GM18511 (cell line): ENCODE data around the gene GARIN1A.
"Not testable (repeated sequence)": the region's sequence is repeated elsewhere in the genome, so short reads cannot be mapped to it uniquely, and the experiment has no call there.

Source experiments
- ATAC-seq: cut with Tn5 transposase; IDR thresholded peaks from one replicate; pipeline ENCODE4 v1.9.1; 2021; ENCODE audit warnings: mild to moderate bottlenecking, moderate library complexity; ENCODE audit not compliant: unreplicated experiment

GARIN1A gene

DNA sequence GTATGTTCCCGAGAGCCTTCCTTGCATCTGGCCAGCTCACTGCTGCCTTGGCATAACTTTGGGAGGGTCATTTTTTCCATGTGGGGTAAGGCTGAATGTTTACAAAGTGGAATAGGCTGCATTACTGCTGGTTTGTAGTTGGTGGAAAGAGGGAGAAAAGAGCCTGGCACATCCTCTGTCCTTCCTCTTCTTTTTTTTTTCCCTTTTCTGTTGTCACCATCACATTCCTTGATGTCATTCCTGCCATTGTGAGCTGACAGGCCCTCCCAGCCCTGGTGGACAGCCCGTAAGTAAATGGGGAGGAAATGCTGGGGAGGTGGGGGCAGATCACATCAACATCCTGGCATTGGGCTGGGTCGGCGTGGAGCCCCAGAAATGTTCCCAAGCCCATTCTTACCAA is at the start of gene GARIN1A:
Gene GARIN1A (plus strand): TSS at position 301 of the 400 bp plus-strand sequence. CDS start 106 bp downstream, outside the sequence.
- ATAC-seq: no peak

DNA sequence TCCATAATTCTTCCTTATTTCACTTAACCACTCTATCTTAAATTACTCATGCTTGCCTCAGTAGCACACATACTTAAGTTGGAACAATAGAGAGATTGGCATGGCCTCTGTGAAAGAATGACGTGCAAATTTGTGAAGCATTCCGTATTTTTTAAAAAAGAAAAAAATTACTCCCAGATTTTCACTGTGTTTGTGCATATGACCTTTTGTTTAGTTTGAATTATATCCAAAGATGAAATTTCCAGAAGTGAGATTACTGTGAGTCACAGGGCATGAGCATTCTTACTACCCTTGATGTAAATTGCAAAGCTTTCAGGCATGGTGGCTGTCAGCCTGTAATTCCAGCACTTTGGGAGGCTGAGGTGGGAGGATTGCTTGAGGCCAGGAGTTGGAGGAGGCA is 45.0 kb upstream of the GARIN1A start:
- not testable (repeated sequence) for ATAC-seq

DNA sequence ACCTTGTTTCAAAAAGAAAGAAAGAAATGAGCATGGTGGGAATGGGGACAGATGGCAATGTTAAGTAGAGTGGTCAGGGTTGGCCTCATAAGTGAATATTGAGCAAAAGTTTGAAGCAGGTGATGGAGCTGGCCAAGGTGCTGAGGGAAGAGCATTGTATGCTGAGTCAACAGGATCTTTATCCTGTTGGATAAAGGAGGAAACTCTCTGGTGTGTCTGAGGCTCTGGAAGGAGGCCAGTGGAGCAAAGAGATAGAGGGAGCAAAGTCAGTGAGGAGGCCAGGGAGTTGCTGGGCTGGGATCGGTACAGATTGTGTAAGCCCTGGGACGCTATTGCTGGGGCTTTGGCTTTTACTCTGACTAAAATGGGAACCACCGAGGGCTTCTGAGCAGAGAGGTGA is 38.2 kb upstream of the GARIN1A start:
- not testable (repeated sequence) for ATAC-seq

DNA sequence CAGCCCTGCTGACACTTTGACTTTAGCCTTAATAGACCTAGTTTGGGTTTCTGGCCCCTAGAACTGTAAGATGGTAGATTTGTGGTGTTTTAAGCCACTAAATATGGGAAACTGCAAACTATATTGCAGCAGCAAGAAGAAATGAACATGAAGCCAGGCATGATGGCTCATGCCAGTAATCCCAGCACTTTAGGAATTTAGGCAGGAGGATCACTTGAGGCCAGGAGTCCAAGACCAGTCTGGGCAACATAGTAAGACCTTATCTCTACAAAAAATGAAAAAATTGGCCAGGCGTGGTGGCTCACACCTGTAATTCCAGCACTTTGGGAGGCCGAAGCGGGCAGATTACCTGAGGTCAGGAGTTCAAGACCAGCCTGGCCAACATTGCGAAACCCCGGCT is 26.9 kb upstream of the GARIN1A start:
- ATAC-seq: not testable (repeated sequence)

DNA sequence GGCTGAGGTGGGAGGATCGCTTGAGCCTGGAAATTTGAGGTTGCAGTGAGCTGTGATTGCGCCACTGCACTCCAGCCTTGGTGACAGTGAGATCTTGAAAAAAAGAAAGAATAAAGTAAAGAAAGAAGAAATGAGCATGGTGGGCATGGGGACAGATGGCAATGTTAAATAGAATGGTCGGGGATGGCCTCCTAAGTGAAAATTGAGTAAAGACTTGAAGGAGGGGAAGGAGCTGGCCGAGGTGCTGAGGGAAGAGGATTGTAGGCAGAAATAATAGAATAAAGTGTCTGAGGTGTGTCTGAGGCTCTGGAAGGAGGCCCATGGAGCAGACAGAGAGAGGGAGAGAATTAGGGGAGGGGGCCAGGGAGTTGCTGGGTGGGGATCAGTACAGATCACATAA is 26.2 kb upstream of the GARIN1A start:
- ATAC-seq: not testable (repeated sequence)

DNA sequence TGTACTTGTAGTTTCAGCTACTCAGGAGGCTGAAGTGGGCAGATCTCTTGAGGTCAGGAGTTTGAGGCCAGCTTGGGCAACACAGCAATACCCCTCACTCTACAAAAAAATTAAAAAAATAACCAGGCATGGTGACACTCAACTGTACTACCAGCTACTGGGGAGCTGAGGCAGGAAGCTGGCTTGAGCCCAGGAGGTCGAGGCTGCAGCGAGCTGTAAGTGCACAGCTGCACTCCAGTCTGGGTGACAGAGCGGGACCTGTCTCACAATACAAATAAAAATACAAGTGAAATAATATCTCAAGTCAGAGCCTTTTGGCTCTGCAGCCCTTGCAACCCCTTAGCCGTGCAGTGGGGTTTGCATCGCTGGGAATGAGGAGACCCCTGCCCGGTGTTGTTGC is 25.2 kb upstream of the GARIN1A start:
- ATAC-seq: not testable (repeated sequence)

DNA sequence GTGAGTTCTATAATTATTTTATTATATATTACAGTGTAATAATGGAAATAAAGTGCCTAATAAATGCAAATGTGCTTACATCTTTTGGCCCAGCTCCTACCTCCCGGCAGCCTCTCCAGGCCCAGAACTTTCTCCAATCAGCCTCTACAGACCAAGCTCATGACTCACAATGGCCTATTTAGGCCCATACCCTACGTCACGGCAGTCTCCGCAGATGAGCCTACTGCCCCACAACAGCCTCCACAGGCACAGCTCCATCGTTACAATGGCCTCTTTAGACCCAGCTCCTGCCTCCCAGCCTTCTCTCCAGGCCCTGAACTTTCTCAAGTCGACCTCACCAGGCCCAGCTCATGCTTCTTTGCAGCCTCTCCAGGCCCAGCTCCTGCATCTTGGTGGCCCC is 21.0 kb upstream of the GARIN1A start:
- ATAC-seq: not testable (repeated sequence)

DNA sequence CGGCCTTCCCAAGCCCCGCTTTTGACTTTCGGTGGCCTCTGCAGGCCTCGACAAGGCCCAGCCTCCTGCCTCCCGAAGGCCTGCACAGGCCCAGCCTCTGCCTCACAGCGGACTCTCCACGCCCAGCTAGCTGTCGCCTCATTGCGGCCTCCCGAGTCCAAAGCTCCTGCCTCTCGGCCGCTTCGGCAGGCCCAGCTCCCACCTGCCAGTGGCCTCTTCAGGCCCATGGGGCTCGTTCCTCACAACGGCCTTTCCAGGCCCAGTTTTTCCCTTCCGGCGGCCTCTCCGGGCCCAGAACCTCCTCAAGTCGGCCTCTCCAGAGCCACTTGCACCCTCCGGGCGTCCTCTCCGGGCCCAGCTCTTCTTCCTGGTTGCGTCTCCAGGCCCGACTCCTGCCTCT is 19.5 kb upstream of the GARIN1A start:
- ATAC-seq: not testable (repeated sequence)

DNA sequence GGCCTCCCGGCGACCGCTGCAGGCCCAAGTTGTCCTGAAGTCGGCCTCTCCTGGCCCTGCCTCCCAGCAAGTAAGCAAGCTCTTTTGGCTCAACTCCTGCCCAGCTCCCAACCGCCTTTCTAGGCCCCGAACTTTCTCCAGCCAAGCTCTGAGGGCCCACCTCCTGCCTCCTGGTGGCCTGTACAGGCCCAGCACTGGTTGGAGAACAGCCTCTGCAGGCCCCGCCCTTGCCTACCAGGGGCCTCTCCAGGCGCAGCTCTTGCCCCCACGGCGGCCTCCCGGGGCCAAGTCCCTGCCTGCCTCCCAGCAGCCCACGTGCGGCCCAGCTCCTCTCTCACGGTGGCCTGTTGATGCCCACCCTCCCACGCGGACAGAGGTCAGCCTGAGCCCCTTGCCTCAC is 18.9 kb upstream of the GARIN1A start:
- not testable (repeated sequence) for ATAC-seq

DNA sequence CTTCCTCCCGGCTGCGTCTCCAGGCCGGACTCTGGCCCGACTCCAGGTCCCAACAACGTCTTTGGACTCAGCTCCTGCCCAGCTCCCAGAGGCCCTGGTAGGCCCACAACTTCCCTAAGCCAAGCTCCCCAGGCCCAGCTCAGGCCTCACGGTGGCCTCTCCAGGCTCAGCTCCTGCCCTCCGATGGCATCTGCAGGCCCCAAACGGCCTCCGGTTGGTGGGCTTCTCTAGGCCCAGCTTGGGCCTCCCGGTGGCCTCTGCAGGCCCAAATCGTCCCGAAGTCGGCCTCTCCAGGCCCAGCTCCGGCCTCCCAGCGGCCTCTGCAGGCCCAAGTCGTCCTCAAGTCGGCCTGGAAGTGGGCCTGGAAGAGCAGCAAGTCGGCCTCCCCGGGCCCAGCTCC is 18.0 kb upstream of the GARIN1A start:
- not testable (repeated sequence) for ATAC-seq

DNA sequence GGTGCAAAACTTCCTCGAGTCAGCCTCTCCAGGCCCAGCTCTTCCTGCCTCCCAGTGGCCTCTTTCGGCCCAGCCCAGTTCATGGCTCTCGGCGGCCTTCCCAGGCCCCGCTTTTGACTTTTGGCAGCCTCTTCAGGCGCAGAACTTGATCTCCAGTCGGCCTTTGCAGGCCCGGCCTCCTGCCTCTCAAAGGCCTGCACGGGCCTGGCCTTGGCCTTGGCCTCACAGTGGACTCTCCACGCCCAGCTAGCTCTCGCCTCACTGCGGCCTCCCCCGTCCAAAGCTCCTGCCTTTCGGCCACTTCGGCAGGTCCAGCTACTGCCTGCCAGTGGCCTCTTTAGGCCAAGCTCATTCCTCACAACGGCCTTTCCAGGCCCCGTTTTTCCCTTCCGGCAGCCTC is 17.6 kb upstream of the GARIN1A start:
- ATAC-seq: not testable (repeated sequence)

DNA sequence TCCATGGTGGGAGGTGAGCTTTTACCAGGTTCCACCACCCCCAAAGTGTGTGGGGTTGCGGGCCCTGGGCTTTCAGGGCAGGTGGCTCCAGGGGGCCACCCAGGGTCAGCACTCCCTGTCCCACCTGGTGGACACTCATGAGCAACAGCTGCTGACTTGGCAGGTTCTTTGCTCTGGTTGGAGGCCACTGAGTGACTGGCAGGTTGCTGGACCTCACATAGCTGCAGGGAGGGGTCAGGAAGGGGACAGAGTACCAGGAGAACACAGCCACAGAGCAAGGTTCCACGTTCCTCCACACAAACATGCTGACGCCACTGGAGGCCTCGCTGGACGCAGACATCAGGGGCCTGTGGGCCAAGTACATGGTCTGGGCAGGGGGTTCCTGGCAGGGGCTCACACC is 13.7 kb upstream of the GARIN1A start:
- not testable (repeated sequence) for ATAC-seq

DNA sequence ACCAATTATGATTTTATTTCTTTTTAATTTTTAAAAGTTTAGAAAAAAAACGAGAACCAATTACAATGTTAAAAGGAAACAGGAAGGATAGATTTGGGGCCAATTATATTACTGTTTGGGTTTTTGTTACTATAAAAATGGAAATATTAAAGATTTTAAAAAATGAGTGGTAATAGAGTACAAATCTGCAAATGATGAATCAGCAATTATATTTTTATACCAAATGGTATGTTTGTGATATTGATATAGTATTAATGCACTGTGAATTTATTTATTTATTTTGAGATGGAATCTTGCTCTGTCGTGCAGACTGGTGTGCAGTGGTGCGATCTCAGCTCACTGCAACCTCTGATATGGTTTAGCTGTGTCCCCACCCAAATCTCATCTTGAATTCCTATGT is 11.5 kb upstream of the GARIN1A start:
- no peak for ATAC-seq

DNA sequence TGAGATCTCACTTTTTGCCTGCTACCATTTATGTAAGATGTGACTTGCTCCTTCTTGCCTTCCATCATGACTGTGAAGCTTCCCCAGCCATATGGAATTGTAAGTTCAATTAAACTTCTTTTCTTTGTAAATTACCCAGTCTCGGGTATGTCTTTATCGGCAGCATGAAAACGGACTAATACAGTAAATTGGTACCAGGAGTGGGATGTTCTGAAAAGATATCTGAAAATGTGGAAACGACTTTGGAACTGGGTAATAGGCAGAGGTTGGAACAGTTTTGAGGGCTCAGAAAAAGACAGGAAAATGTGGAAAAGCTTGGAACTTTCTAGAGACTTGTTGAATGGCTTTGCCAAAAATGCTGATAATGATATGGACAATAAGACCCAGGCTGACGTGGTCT is 10.6 kb upstream of the GARIN1A start:
- no peak for ATAC-seq

DNA sequence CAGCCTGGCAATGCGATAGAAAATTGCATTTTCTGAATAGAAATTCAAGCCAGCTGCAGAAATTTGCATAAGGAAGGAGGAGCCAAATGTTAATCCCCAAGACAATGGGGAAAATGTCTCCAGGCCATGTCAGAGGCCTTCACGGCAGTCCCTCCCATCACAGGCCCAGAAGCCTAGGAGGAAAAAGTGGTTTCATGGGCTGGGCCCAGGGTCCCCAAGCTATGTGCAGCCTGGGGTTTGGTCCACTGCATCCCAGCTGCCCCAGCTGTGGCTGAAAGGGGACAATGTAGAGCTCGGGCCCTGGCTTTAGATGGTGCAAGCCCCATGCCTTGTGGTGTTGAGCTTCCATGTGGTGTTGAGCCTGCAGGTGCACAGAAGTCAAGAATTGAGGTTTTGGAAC is 10.0 kb upstream of the GARIN1A start:
- no peak for ATAC-seq

DNA sequence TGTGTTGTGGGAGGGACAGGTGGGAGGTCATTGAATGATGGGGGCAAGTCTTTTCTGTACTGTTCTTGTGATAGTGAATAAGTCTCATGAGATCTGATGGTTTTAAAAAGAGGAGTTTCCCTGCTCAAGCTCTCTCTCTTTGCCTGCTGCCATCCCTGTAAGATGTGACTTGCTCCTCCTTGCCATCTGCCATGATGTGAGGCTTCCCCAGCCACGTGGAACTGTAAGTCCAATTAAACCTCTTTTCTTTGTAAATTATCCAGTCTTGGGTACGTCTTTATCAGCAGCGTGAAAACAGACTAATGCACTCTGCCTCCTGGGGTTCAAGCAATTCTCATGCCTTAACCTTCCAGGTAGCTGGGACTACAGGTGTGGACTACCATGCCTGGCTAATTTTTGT is 8.9 kb upstream of the GARIN1A start:
- ATAC-seq: not testable (repeated sequence)

DNA sequence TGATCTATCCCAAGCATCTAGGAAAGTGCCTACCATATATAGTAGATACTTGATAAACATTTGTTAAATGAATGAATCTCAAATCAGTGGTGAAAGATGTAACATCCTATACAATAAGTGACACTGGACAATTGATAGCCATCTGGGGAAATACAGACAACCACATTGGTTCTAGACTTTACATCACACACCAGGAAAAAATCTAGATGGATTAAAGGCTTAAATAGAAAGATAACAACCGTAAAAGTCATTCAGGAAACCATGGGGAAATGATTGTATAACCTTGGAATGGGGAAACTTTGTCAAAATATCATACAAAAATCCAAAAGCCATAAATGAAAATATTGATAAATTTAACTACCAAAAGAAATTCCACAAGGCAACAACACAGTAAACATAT is 7.0 kb upstream of the GARIN1A start:
- ATAC-seq: no peak

DNA sequence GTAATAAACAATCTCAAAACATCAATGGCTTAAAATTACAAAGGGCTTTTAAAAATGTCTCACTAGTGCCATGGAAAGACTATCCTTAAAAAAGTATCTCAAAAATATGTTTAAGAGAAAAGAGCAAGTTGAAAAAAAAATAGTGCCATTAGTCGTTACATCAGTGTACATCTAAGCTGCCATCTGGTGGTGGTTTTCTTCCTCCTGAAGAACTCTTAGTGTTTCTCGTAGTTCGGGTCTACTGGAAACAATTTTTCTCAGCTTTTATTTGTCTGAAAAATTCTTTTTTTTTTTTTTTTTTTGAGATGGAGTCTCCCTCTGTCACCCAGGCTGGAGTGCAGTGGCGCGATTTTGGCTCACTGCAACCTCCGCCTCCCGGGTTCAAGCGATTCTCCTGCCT is 5.9 kb upstream of the GARIN1A start:
- ATAC-seq: no peak

DNA sequence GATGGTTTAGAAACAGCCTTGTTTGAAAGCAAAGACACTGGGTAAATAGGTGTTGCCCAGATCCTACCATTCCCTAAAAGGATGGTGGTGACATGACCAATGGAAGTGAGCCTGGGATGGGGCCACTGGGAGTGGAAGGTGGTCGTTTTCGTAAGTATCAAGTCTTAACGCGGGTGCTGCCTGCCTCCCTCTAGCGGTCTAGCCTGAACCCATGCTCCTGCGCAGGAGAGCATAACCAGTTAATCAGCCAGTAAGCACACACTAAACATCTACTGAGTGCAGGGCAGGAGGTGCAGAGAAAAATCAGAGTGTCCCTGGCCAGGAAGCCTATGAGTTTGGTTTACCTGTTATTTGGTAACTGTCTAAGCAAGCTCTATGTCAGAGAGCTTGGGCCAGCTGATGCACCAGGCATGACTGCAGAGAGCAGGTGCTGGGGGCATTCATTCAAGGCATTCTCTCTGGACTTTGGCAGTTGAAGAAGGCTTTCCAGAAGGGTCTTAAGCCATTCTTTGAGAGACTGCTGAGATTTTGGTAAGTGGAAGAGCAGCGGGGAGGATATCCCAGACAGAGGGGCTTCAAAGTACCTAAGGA is 930 bp downstream of the GARIN1A start:
- ATAC-seq: no peak

DNA sequence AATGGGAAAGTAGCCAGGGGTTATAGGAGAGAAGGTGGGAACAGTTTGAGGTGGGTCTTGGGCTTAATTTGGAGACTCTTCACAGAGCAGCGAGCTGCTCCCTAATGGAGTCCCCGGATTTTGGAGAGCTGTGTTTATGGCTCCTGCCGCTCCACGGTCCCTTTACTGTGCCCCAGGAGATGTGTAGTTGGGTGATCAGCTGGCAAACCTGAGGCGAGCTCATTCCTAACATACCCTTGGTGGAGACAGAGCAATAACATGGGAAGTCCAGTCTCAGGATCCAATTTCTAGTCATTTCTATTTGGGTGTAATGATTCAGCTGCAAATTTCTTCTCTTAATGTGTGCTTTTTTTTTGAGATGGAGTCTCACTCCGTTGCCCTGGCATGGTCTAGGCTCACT is 1.5 kb downstream of the GARIN1A start:
- ATAC-seq: no peak

DNA sequence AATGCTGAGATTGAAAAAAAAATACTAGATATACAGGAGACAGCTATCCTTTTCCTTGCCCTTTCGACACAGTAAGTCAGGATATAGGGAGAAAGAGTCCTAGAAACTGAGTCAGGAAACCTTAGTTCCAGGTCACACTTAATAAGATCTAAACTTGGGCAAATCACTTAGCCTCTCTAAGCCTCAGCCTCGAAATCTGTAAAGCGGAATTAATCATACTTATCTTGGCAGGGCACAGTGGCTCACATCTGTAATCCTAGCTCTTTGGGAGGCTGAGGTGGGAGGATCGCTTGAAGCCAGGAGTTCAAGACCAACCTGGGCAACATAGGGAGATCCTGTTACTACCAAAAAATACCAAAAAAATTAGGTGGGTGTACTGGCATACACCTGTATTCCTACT is 4.6 kb downstream of the GARIN1A start:
- no peak for ATAC-seq

DNA sequence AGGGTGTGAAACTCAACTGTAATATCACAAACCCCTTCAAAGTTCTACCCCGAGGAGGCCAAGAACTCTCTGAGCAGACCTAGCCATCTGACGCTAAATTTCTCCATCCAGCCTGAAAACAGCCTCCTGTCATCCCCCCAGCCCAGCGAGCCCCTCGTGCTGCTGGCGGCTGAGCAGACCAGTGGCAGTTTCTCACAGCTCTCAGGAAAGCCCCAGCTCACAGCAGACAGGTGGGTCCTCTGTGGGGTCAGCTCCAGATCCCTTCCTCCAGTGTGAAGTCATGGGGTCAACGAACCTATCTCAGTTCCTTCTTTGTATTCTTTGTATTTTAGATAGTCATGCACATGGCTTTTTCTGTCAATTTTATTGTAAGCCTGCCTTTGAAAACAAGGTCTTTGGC is 7.8 kb downstream of the GARIN1A start:
- ATAC-seq: no peak

DNA sequence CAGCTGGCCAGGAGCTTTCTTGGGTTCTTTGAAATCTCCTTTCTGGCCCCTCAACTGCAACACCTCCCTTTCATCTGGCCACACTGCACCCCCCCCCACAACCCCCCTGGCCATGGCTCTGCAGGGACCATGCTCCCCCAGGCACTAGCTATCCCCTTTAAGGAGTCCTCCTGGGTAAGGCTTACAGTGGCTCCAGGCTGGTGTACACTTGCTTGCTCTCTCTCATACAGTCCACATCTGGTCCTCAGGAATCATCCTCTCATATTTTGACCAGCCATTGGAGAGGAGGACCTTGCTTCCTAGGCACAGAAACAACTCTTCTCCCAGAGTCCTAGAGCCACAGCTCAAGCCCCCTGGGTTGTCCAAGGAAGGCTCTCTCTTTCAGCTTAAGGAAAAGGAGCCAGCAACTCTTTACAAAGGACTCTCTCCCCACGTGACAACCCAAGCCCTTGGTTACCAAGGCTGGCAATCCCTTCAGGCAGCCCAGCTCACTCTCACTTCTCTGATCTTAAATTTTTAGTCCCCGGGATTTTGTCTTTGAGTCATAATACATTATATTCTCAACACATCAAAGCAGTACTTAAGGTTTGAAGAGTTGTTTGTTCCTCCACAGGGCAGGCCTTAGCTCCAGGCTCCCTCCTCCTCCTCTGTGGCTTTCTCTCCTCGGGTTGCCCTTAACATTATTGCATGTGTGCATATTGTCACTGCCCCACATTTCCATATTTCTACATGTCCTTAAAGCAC is 9.9 kb downstream of the GARIN1A start:
- no peak for ATAC-seq
